Activated naive CD8-positive, alpha-beta T cell (primary cell): ENCODE measurements around the gene RASSF10.
A peak's percentile ranks its signal among the peaks of the same experiment; 100 is the strongest.

Experiments used
- H3K27ac Mint-ChIP-seq: one replicate; pipeline ENCODE4 v1.8.0; 2021; ENCODE audit warnings: mixed read lengths
- H3K27me3 Mint-ChIP-seq: one replicate; pipeline ENCODE4 v1.8.0; 2021; ENCODE audit warnings: mixed read lengths
- H3K36me3 Mint-ChIP-seq: one replicate; pipeline ENCODE4 v1.8.0; 2021; ENCODE audit warnings: mixed read lengths
- H3K4me1 Mint-ChIP-seq: one replicate; pipeline ENCODE4 v1.8.0; 2021; ENCODE audit warnings: low read depth, mixed read lengths
- H3K4me3 Mint-ChIP-seq: one replicate; pipeline ENCODE4 v1.8.0; 2021; ENCODE audit warnings: mild to moderate bottlenecking, mixed read lengths
- H3K9me3 Mint-ChIP-seq: one replicate; pipeline ENCODE4 v1.8.0; 2021; ENCODE audit warnings: low read depth, mixed read lengths

RASSF10 gene

DNA sequence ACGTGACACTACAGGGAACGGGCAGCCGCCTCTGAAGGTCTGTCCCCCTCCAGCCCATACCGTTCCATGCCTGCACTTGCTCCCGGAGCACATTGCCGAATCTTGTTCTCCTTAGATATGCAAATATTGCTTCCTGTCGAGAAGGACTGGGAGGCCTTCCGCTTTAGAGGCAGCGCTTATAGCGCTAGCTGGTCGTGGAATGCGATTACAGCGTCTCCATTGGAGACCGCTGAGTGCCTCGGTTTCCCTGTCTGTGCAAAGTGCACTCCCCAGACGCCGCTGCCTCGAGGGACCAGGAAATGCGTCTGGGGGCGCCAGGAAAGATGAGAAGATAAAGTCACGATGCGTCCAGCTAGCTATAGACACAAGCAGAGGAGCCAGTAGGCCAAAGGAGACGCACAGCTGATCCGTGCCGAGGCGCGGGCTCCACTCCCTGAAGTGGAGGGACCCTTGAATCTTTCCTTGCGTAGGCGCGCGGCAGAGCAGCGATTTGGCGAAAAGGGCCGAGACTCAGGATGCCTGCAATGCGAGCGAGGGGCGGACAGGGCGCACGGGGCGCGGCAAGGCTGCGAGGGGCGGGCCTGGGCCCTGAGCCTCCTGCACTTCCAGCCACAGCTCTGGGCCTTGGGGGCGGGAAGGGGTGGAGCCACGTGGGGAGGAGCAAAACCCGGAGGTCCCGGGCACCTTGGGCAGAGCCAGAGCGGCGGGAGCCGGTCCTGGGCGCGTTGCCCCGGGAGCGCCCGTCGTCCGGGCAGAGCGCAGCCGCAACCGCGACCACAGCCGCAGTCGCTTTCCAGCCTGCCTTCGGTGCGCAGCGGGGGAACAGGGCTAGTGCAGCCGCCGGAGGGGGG, at the start of gene RASSF10:
RASSF10 (plus strand) TSS at position 692 of the 851 bp plus-strand sequence. CDS start 261 bp downstream, outside the sequence.
- H3K9me3 Mint-ChIP-seq, result no peaks in the 10 kb centered on the region
- H3K4me1 Mint-ChIP-seq, result peaks cover 4% of the 10 kb centered on the region
- H3K36me3 Mint-ChIP-seq, result no peaks in the 10 kb centered on the region
- H3K4me3 Mint-ChIP-seq, result peak within 1 kb of the TSS; percentile 33
- H3K27me3 Mint-ChIP-seq, result peaks cover 42% of the 10 kb centered on the region
- no peak within 1 kb of the TSS for H3K27ac Mint-ChIP-seq

DNA sequence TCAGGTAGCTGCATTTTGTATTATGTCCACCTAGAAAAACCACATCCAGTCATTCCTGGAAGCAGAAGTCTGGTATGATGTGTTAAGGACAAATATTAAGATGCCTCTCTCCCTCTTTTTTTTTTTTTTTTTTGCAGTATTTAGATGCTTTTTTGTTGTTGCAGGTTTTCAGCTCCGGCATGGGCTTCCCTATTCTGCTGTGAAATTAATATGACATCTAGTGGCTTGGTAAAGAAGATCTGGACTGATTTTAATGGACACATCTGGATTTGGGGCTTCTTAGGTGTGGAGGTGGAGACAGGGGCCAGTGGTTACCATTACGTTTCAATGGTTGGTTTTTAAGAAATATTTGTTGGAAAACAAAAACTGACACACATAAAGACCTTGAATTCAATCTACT, 47.5 kb upstream of the RASSF10 start:
- H3K27ac Mint-ChIP-seq, result no peak overlapping the region
- H3K36me3 Mint-ChIP-seq, result no peaks in the 10 kb centered on the region
- no peaks in the 10 kb centered on the region for H3K9me3 Mint-ChIP-seq

DNA sequence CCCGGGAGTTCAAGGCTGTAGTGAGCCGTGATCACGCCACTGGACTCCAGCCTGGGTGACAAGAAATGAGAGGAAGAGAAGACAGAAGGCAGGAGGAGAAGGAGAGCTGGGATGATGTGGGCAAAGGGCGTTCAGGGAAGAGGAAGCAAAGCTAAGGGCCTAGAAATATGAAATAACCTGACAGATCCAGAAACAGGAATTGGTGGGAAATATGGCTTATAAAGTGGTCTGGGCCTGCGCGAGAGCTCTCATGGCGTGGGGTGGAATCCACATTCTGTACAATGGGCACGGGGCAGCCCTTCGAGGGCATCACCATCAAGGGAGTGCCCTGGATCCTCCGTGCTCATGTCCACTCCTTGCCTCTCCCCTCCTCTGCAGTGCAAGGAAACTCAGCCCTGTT, 46.8 kb upstream of the RASSF10 start:
- no peak overlapping the region for H3K27ac Mint-ChIP-seq
- H3K27me3 Mint-ChIP-seq, result peaks cover 14% of the 10 kb centered on the region
- no peaks in the 10 kb centered on the region for H3K4me1 Mint-ChIP-seq
- H3K4me3 Mint-ChIP-seq, result no peak overlapping the region
- no peaks in the 10 kb centered on the region for H3K36me3 Mint-ChIP-seq
- H3K9me3 Mint-ChIP-seq, result no peaks in the 10 kb centered on the region

More for the DNA sequence above, 47.5 kb upstream of the RASSF10 start:
- Mint-ChIP-seq H3K27me3 (peaks cover 12% of the 10 kb centered on the region), H3K4me1 (no peaks in the 10 kb centered on the region), H3K4me3 (no peak overlapping the region)

DNA sequence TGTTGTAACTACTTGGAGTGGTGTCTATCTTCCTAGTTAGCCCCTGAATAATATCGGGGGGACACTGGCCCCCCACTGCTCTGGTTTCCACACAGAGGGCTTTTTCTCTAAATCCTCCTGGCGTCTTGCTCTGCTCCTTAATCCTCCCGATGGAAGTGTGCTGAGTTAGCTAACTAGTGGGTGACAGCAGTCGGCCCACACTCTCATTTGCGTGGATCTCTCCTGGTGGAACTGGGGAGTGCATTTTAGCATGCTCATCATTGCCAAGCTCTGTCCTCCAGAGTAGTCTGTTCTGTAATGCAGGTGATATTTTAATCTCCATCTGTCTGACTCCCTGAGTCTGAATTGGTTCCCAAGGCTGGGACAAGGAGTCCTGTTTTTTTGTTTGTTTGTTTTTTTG, 46.1 kb upstream of the RASSF10 start:
- Mint-ChIP-seq H3K36me3 (no peaks in the 10 kb centered on the region), H3K27ac (no peak overlapping the region), H3K9me3 (no peaks in the 10 kb centered on the region), H3K4me3 (no peak overlapping the region), H3K4me1 (no peaks in the 10 kb centered on the region), H3K27me3 (peaks cover 14% of the 10 kb centered on the region)

DNA sequence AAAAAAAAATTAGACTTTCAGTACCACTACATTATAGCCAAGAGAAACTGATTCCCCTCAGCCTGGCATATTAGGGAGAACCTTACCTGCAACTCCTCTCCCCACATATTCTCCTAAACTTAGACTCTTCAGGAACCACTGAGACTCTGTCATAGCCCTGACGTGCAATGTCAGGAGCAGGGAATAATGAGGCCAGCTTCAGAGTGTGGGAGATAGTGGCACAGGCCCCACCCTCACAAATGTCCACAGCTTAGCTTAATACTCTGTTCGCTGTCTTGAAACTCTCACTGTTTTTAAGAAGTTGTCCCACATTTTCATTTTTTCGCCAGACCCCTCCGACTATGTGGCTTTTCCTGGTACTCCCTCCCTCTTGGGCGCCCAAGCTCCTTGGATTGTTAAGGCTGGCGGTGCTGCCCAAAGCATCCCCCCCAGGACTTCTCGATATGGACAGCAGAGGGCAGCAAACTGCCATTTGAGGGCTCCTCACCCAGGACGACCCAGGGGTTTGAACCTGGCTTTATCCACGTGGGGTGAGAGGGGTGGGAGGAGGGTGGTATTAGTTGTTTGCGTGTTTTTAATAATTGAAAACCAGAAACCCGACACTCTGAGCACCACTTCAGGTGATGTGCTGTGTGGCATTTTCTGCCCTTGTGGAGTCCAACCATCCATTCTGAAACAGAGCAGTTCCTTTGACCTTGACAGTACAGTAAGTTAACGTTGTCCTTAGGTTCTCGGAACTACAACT, 45.2 kb upstream of the RASSF10 start:
- H3K4me1 Mint-ChIP-seq, result no peaks in the 10 kb centered on the region
- peaks cover 14% of the 10 kb centered on the region for H3K27me3 Mint-ChIP-seq
- H3K27ac Mint-ChIP-seq, result no peak overlapping the region
- no peaks in the 10 kb centered on the region for H3K9me3 Mint-ChIP-seq
- H3K4me3 Mint-ChIP-seq, result no peak overlapping the region
- no peaks in the 10 kb centered on the region for H3K36me3 Mint-ChIP-seq

DNA sequence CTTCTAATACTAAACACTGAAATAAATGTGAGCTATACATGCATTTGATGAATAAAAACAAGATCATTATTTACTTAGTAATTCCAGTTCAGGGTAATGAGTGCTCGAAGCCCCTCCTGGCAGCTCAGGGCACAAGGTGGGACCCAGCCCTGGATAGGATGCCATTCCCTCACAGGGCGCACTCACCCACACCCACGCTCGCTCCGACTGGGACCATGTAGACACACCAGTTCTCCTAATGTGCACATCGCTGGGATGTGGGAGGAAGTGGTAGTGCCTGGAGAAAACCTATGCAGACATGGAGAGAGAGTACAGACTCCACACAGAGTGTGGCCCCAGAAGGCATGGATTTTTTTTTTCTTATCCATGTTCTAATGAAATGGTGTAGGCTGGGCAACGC, 44.5 kb upstream of the RASSF10 start:
- Mint-ChIP-seq H3K4me1 (no peaks in the 10 kb centered on the region), H3K4me3 (no peak overlapping the region), H3K27ac (no peak overlapping the region), H3K9me3 (no peaks in the 10 kb centered on the region), H3K36me3 (no peaks in the 10 kb centered on the region), H3K27me3 (peaks cover 15% of the 10 kb centered on the region)

DNA sequence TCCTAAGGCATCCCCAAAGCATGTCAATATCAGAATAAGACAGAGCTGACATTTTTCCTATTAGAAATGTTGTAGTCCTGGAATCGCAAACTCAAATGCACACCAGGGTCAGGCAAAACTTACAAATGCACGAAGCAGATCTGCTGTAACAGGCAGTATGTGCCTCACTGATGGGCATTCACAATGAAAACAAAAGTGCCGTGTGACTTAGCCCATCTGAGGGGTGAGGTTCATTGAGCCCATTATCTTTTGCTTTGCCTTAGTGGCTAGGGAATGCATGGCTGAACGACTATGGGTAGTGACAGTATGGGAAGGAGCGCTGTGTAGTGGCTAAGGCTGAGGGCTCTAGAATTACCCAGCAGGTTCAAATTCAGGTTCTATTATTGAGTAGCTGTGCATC, 43.1 kb upstream of the RASSF10 start:
- H3K9me3 Mint-ChIP-seq, result no peaks in the 10 kb centered on the region
- no peaks in the 10 kb centered on the region for H3K36me3 Mint-ChIP-seq
- H3K4me3 Mint-ChIP-seq, result no peak overlapping the region
- no peaks in the 10 kb centered on the region for H3K4me1 Mint-ChIP-seq
- H3K27me3 Mint-ChIP-seq, result peaks cover 14% of the 10 kb centered on the region
- no peak overlapping the region for H3K27ac Mint-ChIP-seq

DNA sequence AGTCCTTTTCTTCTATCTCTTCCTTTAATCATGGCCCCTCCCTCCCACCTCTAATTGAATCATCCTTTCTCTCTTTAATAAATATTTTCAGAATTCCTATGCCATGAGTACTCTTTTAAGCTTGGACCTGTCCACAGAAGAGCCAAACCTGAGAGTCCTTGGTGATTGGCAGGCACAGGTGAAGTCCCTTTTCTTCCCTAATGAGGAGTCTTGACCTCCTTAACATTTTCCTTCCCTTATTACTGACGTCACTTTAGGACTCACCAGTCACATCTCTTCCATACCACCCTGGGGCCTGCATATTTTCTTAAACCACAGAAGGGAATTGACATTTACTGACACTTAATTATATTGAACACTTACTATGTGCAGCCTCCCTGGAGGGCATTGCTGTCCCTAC, 41.0 kb upstream of the RASSF10 start:
- H3K36me3 Mint-ChIP-seq, result no peaks in the 10 kb centered on the region
- no peaks in the 10 kb centered on the region for H3K4me1 Mint-ChIP-seq
- H3K9me3 Mint-ChIP-seq, result no peaks in the 10 kb centered on the region
- H3K27ac Mint-ChIP-seq, result no peak overlapping the region
- H3K4me3 Mint-ChIP-seq, result no peak overlapping the region
- peaks cover 14% of the 10 kb centered on the region for H3K27me3 Mint-ChIP-seq

DNA sequence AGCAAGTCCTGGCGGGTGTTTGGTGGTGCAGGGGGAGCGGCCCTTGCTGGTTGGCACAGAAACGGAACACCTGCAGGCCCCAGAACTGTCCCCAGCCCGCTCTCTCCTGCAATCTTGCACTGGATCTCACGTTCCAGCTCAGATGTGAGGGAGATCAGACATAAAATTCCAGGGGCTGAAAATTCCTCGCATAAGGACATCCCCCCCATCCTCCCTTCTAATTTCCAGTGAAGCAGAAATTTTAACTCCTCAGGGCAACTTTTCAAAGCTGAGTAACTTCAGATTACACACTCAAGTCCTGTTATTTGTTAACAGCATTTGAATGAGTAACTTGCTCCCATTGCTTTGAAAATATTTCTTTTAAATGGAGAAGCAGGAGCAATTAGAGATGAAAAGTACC, 40.3 kb upstream of the RASSF10 start:
- Mint-ChIP-seq H3K36me3 (no peaks in the 10 kb centered on the region), H3K27me3 (peaks cover 13% of the 10 kb centered on the region), H3K4me3 (no peak overlapping the region), H3K4me1 (no peaks in the 10 kb centered on the region), H3K9me3 (no peaks in the 10 kb centered on the region), H3K27ac (no peak overlapping the region)

DNA sequence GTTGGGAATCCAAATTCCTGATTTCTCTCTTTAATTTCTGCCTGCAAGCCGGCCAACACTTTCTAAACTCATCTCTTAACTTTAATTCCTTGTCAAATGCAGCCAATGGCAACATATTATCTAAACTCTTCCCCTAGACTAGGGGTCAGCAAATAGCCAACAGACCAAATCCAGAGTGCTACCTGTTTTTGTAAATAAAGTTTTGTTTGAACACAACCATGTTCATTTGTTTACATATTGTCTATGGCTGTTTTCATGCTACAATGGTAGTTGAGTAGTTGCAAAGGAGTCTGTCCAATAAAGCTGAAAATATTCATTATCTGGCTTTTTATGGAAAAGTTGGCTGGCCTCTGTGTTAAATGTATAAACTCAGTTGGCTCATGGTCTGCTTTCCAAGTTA, 37.2 kb upstream of the RASSF10 start:
- H3K27ac Mint-ChIP-seq, result no peak overlapping the region
- H3K4me3 Mint-ChIP-seq, result no peak overlapping the region
- H3K9me3 Mint-ChIP-seq, result no peaks in the 10 kb centered on the region
- no peaks in the 10 kb centered on the region for H3K4me1 Mint-ChIP-seq
- H3K36me3 Mint-ChIP-seq, result no peaks in the 10 kb centered on the region
- H3K27me3 Mint-ChIP-seq, result peaks cover 8% of the 10 kb centered on the region

DNA sequence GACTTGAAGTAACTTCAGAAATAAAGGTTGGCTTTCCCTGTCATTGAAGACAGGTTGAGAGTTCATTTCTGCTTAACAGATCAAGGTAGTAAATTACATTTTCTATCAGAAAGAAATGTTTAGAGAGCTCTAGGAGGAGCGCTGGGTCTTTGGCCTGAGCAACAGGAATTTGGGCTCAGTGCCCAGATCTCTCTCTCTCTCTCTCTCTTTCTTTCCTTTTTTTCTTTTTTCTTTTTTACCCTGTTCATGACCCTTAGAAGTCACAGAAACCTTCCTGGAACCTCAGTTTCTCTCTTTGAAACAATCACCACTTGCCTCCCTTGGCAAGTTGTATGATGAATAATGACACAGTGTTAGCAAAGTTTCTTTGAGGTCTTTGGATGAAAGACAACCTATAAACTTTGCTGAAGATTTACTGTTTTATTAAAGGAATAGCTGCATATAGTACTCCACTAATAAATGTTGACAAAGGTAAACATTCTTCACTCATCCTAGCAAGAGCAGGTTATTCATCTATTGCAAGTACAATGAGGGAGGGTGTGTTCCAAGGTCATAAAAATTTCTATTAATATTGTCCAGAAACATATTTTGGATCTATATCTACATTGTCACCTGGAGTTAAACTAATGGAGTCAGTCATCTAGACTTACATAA, 35.5 kb upstream of the RASSF10 start:
- Mint-ChIP-seq H3K27ac (no peak overlapping the region), H3K4me1 (no peaks in the 10 kb centered on the region), H3K4me3 (no peak overlapping the region), H3K36me3 (no peaks in the 10 kb centered on the region), H3K27me3 (peaks cover 9% of the 10 kb centered on the region), H3K9me3 (no peaks in the 10 kb centered on the region)

DNA sequence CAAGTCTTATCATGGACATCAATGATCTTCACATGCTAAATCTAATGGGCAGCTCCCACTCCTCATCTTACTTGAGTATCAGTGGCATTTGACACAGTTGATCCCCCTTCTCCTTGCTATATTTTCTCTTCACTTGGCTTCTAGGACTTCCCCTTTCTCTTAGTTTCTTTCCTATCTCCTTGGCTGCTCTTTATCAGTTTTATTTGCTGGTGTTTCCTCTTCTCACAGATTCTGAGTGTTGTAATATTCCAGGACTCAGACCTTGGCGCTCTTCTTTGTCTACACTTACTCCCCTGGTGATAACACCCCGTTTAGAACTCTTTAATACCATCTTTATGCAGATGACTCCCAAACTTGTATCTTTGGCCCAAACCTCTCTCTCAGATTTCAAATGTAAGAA, 33.9 kb upstream of the RASSF10 start:
- H3K4me1 Mint-ChIP-seq, result no peaks in the 10 kb centered on the region
- no peaks in the 10 kb centered on the region for H3K9me3 Mint-ChIP-seq
- no peak overlapping the region for H3K4me3 Mint-ChIP-seq
- no peak overlapping the region for H3K27ac Mint-ChIP-seq
- no peaks in the 10 kb centered on the region for H3K36me3 Mint-ChIP-seq
- H3K27me3 Mint-ChIP-seq, result peaks cover 7% of the 10 kb centered on the region

DNA sequence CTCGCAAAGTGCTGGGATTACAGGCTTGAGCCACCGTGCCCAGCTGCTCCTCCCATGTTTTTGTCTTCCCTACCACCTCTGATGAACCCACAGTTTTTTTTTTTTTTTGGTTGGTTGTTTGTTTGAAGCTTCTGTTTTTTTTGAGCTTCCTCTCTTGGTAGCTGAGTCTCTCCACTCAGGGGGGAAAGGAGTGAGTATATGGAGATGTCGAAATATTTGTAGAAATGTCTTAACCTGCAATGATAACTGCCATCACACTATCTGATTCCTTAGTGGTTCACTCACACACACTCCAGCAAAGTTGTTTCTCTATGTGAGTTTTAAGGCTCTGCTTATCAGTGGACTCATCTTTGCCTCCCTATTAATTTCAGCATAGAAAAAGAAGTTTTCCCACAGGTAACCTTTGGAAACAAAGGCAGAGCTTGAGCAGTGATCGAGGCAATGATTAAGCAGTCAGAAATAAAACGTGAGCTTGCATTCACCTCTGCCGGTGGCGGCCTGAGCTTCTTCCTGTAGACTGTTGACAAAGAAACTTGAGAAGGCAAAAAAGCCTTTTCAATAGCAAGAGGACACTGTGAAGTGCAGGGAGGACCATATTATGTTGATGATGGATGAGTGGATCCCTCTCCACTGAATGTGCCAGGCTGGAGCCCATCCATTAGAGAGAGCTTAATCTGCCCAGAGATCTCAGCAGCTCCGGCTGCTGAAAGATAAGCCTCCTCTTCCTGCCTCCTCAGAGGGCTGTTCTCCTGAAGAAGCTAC, 29.0 kb upstream of the RASSF10 start:
- H3K27ac Mint-ChIP-seq, result no peak overlapping the region
- H3K27me3 Mint-ChIP-seq, result peaks cover 6% of the 10 kb centered on the region
- no peaks in the 10 kb centered on the region for H3K4me1 Mint-ChIP-seq
- H3K4me3 Mint-ChIP-seq, result no peak overlapping the region
- H3K9me3 Mint-ChIP-seq, result no peaks in the 10 kb centered on the region
- no peaks in the 10 kb centered on the region for H3K36me3 Mint-ChIP-seq

DNA sequence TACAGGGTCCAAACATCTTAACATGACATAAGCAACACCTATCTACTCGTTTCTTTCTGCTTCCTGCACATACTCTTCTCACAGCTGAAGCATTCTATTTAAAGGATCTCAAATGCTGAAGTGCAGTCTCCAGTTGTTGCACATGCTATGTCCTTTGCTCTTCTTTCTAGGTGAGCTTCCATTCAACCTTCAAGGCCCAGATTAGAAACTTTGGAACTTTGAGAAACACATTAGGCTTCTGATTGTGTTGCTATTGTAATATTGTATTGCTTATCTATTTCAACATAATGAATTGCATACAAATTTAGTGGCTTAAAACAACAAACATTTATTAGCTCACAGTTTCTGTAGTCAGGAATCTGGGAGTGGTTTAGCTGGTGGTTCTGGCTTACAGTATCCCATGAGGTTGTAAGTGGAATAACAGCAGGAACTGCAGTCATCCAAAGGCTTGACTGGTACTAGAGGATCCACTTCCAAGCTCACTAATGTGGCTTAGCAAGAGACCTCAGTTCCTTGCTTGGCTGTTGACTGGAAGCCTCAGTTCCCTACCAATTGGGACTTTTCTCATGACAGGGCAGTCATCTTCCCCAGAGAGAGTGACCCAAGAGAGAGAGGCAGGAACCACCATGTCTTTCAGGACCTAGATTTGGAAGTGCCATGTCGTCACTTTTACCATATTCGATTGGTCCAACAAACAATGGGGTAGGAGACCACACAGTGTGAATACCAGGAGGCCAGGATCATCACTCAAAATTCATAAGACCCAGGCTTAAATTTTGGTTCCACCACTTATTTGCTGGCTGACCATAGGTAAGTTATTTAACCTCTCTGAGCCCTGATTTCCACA, 27.2 kb upstream of the RASSF10 start:
- Mint-ChIP-seq H3K27me3 (peaks cover 8% of the 10 kb centered on the region), H3K4me1 (no peaks in the 10 kb centered on the region), H3K36me3 (no peaks in the 10 kb centered on the region), H3K4me3 (no peak overlapping the region), H3K9me3 (no peaks in the 10 kb centered on the region), H3K27ac (no peak overlapping the region)
